ENCODE data around the gene TRPV2. TPM values are rescaled to one million over a fixed set of nuclear protein-coding genes. Genes with fewer than 3 reads are reported as not detected.
"Not testable (repeated sequence)": the region's sequence is repeated elsewhere in the genome, so short reads cannot be mapped to it uniquely, and the experiment has no call there.

The TRPV2 gene
- polyA plus RNA-seq, 12 donors, result 3.1 to 8.1 (median 4.5) TPM; not detected in 2

GRCh38 chr17:16403847-16404246 is 11.5 kb upstream of the TRPV2 start:
- not testable (repeated sequence) for DNase-seq

GRCh38 chr17:16406742-16407674 is 8.4 kb upstream of the TRPV2 start:
- peak; percentile 45 for DNase-seq

GRCh38 chr17:16407911-16408588 is 7.3 kb upstream of the TRPV2 start:
- DNase-seq, result peak; percentile 69

GRCh38 chr17:16417399-16417798 is 2.0 kb downstream of the TRPV2 start:
- DNase-seq, result no peak

GRCh38 chr17:16417896-16418684 is 2.7 kb downstream of the TRPV2 start:
- DNase-seq, result no peak

- no peak for DNase-seq
Observed at GRCh38 chr17:16418685-16419068, 3.3 kb downstream of the TRPV2 start.

- no peak for DNase-seq
Observed at GRCh38 chr17:16419074-16419928, 3.9 kb downstream of the TRPV2 start.

- DNase-seq, result no peak
Observed at GRCh38 chr17:16419929-16420271, 4.5 kb downstream of the TRPV2 start.

- DNase-seq, result no peak
Observed at GRCh38 chr17:16422416-16422815, 7.0 kb downstream of the TRPV2 start.

- DNase-seq, result no peak
Observed at GRCh38 chr17:16423226-16423872, 8.0 kb downstream of the TRPV2 start.

GRCh38 chr17:16425202-16425601 is 9.8 kb downstream of the TRPV2 start:
- DNase-seq, result no peak

GRCh38 chr17:16425698-16426659 is 10.6 kb downstream of the TRPV2 start:
- no peak for DNase-seq

- DNase-seq, result no peak
Observed at GRCh38 chr17:16427020-16427419, 11.6 kb downstream of the TRPV2 start.

- DNase-seq, result peak; percentile 43
Observed at GRCh38 chr17:16428098-16428882, 12.9 kb downstream of the TRPV2 start.

GRCh38 chr17:16429083-16429482 is 13.7 kb downstream of the TRPV2 start:
- no peak for DNase-seq

- DNase-seq, result no peak
Observed at GRCh38 chr17:16430650-16431049, 15.3 kb downstream of the TRPV2 start.

- no peak for DNase-seq
Observed at GRCh38 chr17:16432017-16432416, 16.6 kb downstream of the TRPV2 start.

- DNase-seq, result no peak
Observed at GRCh38 chr17:16433514-16433913, 18.1 kb downstream of the TRPV2 start.

GRCh38 chr17:16434662-16435061 is 19.3 kb downstream of the TRPV2 start:
- no peak for DNase-seq
